NCI-H2081 (cell line): ENCODE measurements around the gene EVA1A.
"Not testable (repeated sequence)": the region's sequence is repeated elsewhere in the genome, so short reads cannot be mapped to it uniquely, and the experiment has no call there.

Source experiments
- DNase-seq, 2 experiments: peaks; one replicate each; lab custom pipeline; 2025; lab: John Stamatoyannopoulos, UW

Gene EVA1A

DNA sequence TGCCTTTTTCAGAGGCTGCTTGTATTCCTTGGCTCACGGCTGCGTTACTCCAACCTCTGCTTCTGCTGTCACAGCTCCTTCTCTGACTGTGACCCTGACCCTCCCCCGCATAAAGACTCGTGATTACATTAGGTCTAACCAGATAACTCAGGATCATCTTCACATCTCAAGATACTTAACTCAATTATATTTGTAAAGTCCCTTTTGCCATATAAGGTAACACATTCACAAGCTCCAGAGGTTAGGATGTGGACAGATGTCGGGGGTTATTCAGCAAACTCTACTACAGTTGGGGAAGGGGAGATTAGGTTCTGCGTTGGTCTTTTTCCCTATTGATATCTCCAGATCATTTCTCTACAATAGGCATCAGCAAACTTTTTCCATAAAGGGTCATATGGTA is 76.9 kb downstream of the EVA1A start:
- no peak for DNase-seq

DNA sequence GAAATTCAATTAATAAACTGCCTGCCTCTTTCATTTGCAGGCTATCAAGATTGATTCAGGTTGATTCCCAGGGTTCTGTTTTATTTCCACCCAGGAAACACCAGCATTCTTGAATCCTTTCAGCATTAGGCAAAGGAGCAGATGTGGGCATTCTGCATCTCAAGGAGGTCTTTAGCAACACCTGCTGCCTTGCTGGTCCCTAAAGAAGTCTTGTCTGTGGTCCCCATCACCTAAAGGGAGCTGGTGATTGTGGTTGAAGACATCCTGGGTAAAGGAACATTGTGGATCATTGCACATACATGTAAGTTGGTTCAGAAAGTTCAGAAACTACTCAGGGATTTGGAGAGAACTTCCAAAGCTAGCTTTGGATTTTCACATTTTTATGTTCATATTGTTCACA is 78.3 kb downstream of the EVA1A start:
- DNase-seq = no peak

DNA sequence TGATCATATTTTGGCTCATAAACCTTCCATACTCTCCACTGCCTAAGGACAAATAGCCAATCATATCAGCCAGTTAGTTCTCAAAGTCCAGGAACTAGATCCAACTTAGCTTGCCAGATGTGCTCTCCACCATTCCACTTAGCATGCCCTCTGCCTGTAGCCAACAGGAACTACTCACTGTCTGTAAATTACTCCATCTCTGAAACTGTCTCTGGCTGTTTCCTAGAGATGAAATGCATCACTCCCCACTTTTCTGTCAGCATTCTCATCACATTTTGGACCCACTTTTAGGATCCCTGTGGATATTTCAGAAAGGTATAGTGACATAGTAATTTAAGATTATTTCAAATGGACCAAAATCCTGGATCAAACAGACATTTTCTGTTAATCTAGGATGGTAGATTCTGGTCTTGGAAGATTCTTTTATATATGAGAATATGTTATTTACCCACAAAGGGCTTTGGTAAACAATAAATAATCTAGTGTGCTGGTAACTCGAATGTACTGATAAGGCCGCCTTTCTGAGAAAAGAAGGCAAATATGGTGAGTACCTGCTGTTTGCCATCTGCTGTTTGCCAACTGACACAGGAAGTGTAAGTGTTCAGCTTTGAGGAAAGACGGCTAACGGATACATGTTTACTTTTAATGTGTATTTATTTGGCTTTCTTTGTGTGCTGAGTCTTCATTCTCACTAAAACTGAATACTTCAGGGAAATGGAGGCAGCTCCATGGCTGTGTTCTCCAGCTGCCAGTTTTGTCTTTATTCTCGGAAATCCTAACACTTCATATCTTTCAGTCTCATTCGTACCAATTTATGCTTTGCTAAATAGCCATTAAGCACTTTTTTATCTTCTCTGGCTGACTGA is 79.5 kb downstream of the EVA1A start:
- DNase-seq = peak; percentile 43 to 90

DNA sequence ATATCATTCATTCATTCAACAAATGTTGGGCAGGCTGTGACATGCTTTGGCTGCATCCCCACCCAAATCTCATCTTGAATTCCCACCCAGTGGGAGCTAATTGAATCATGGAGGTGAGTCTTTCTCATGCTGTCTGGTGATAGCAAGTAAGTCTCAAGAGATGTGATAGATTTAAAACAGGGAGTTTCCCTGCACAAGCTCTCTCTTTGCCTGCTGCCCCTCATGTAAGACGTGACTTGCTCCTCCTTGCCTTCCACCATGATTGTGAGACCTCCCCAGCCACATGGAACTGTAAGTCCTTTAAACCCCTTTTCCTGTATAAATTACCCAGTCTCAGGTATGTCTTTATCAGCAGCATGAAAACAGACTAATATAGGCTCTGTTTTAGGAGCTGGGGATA is 83.0 kb downstream of the EVA1A start:
- not testable (repeated sequence) for DNase-seq

DNA sequence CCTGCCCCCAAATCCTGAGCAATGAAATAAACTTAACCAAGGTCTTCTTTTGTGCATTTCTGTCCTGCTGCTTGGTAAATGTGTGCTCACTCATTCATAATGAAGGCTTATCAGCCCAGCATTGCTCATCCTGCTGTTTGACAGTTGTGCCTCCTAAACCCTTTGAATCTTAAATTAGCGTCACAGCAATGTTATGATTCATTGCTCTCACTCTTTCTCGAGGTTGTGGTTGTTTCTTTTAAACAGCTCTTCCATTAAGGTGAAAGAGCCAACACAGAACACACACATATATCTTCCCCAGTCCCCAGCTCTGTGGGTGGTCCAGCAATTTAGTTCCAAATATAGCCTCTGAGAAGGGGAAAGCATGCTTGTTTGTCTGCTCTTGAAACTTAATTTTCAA is 84.0 kb downstream of the EVA1A start:
- peak; percentile 22 to 57 for DNase-seq

DNA sequence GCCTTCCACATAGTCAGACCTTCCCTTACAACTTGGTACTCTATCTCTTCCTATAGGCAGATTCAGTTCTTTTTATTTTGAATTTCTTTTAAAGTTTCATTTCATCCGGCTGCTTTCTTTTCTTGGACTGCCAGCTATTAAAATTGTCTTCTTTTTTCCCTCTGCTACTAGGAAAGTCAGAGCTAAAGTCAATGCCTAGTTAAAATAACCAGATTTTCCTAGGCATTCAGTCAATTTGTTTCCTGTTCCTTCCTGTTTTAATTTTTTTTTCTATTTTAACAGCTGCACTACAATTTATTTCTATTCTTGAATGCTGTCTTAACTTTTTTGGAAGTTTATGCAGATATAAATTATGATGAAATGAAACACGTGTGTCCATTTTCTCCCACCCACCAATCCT is 84.8 kb downstream of the EVA1A start:
- DNase-seq = no peak

DNA sequence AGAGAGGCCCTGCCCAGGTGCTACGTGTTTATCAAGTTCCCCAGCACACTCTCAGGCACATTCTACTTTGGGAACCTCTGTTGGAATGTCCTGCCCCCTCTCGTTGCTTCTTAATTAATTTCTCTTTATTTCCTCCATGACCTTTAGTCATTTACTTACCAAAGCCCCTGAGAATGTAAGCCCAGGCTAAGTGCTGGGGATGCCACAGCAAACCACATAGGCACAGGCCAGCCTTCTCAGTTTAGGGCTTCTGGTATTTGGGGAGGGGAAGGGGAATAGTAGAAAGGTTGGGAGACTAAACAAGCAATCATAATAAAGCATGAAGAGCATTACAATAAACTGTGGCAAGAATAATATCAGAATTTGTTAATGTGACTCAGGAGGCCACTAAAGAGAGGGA is 85.7 kb downstream of the EVA1A start:
- DNase-seq = no peak

DNA sequence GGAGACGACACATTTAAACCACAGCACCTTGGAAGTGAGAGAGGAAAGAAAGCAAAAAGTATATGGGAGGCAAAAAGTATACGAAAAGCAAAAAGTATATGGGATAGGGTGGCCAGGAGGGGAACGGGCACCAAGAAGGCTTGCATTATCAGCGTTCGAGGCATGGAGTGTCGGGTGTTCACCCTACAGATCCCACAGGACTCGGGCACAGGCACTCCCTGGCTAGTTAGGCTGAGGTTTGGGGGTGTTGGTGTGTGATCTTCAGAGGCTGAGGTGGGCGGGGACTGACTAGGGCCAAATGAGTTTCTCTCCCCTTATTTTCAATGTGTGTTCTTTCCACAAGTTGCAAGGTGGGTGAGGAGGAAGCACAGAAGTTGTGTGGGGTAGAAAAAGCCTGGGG is 86.6 kb downstream of the EVA1A start:
- no peak for DNase-seq

DNA sequence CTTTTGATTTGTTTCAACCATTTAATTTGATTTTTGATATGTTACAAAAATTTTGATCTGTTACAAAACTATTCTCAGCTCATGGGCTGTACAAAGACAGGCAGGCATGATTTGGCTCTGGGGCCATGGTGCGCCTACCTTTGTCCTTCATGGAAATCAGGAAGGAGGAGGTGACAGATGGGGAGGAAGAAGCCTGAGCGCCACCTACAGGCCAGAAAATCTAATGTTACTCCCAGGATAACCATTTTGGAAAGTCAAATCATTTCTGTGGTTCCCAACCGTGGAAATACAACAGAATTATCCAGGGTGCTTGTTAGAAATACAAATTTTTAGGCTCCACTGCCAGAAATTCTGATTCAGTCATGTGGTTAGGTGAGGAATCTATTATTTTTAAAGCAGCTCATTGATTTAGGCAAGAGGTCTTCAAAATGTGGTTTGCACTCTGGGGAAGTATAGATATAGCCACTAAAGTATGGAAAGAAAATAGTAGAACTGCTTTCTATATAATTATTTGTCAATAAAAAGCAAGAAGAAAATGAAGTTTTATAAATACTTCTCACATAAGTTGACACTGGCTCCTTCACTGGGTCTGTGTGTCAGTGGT is 93.9 kb downstream of the EVA1A start:
- peak; percentile 50 to 51 for DNase-seq

DNA sequence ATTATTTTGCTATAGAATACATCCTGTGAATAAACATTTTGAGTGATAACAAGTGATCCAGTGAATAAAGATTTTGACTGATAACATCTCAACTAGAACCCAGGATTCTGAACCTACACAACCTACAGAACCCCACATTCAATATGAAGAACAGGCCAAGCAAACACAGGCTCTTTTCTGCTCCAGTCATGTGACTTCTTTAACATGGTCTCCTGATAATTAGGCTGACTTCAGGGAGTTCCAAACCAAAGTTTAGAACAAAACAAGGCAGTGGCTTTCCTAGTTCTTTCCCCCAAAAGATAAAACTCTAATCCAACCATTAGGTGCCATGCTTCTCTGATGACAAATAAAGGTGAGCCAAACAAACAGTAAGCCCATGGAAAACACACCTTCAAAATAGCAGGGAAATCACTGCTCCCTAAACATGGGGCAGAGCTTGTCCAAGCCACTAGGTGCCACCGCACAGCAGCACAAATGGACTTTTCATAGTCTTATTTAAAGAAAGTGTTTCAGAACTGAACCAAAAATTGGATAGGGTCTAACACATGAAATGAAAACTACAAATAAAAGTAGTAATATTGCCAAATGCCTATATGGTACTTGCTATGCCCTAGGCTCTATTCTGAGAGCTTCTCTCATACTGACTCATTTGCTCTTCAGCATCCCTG is 95.3 kb downstream of the EVA1A start:
- DNase-seq = peak; percentile 48 to 73

DNA sequence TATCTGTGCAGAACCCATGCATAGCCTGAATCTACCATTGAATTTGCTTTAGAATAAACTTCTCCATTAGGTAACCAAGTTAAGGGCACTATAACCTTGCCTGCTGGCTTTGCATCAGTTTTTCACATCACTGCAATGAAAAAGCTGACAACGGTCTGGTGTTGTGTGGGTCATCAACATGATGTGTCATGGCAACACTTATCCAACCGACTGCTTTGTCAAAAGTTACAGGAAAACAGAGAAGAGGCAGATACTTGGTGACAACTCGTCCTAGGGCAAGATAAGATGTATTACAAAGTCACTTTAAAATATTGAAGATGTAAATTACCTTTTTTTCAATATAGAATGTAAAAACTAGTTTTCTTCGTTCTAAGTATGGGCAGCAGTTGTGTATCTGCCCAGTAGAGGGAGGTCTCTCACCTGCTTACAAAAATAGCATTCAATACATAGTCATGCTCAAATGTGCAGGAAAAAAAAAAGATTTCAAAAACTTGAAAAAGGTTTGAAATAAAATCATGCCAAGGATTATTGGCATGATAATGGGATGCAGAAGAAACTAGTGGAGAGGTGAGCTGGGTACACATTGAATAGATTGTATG is 96.3 kb downstream of the EVA1A start:
- DNase-seq = peak in 1 of 2 experiments; percentile 50

DNA sequence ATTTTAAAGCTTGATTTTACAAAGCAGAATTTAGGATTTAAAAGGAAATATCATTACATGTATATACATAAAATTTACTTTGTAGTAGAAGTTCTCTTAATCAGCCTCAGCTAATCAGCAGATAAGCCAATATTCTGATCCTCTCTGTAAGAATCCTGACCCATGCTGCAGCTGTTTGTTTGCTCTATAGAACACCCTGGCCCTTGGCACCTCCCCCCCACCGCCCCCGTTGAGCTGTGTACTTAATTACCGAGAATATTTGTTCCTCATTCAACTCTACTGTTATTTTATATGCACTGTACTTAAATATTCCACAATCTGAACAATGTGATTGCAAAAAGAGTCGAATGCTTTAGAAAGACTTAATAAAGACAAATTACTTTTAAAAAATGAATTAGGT is 98.0 kb downstream of the EVA1A start:
- DNase-seq = no peak

DNA sequence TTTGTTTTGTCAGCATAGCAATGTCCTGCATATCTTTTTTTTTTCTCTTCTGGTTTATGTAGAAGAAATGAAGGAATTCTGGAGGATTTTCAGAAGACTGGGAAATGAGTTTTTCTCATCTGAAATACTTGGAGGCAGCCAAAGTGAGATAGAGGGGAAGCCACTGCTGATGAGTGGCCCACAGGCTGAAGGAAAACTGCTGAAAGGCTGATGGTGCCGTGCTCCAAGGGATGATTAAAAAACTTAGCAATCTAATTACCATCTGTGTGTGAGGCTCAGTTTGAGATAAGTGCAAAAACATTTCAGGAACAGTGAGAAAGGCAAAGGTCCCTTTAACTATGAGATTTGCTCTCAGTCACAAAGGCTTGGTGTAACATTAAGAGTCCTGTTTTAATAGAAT is 98.5 kb downstream of the EVA1A start:
- no peak for DNase-seq

DNA sequence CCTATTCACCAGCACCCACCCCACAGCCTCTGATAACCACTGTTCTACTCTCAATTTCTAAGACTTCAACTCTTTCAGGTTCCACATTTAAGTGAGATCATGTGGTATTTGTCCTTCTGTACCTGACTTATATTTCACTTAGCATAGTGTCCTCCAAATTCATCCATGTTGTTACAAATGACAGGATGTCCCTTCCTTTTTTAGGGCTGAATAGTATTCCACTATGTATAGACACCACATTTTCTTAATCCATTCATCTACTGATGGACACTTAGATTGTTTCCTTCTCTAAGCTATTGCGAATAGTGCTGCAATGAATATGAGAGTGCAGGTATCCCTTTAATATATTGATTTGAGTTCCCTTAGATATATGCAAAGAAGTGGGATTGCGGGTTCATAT is 100.1 kb downstream of the EVA1A start:
- no peak for DNase-seq

DNA sequence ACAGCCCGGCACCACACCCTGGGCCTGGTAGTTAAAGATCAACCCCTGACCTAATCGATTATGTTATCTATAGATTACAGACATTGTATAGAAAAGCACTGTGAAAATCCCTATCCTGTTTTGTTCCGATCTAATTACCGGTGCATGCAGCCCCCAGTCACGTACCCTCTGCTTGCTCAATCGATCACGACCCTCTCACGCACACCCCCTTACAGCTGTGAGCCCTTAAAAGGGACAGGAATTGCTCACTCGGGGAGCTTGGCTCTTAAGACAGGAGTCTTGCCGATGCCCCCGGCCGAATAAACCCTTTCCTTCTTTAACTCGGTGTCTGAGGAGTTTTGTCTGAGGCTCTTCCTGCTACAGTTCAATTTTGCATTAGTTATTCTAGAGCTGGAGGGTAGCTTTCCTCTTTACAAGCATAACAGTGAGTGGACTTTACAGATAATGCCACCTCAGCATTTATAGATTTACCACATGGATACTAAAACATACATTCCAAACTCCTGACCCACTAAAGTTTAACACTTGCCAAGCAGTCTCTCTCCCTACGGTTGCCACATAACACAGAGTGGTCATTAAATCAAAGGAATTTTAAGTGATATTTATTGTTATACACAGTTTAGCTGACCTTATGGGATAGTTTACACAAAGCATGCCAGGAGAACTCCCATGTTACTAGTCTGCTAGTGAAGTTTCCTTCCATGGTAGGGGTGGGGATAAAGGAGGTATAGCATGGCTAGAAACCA is 101.0 kb downstream of the EVA1A start:
- DNase-seq = no peak

DNA sequence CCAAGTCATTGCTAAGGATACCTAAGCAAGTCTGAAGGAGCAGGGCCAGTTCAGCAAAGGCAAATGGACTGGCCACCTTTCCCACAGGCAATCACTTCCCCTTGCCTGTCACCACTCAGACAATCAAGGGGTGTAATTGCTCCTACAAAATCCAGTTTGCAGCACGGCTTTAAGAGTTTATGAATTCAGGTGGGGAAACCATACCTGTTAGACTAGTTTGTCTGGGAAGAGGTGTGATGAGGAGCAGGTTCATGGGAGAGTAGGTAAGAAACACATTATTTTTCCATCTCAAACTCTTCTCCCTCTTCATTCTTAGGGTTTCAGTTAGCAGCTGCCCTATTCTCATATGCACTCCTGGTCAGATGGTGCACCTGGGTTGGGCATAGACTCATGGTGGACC is 102.5 kb downstream of the EVA1A start:
- no peak for DNase-seq

DNA sequence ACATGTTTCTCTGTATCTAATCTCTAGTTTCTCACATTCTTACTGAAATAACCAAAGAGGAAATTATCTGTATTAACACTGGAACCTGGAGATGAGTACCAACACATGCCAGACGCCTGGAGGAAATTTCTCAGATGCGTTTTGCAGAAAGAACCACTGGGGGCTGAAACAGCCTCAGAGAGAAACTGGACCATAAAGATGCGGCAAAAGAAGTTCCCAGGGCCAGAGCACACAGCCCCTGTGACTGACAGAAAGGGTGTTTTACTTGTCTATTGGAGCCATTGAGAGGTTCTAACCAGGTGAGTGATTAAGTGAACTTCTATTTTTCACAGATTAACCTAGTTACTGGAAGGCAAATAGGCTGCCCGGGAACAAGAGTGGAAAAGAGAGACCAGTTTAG is 103.9 kb downstream of the EVA1A start:
- no peak for DNase-seq

DNA sequence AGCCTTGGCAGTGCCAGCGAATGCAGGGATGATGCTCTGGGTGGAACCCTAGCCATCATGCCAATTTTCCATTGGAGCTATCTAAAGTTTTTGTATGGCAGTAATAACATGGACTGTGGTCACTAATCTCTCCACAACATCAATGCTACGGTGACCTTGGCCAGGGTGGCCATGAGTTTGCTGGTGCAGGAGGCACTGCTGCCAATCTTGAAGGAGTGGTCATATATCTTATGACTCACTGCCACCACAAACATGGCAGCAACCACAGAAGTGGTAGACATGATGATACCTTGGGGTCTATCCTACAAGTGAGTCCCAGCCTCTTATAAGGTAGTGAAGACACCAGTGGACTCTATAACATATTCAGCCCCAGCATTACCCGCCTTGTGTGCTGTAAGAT is 104.6 kb downstream of the EVA1A start:
- no peak for DNase-seq

DNA sequence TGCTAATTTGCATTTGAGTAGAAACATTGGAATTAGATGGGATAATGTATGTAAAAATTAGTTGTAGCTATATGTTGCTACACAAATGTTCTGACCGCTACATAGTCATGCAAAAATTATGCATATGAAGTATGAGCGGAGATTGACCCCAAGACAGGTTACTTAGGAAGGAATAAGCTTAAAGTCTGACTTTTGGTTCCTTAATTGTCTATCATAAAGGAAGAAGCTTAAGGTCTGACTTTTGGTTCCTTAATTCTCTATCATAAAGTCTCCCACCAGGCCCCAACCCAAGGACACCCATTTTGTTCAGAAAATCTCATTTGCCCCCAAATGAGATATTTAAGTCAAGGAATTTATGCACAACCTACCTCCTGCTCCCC is 106.5 kb downstream of the EVA1A start:
- no peak for DNase-seq

DNA sequence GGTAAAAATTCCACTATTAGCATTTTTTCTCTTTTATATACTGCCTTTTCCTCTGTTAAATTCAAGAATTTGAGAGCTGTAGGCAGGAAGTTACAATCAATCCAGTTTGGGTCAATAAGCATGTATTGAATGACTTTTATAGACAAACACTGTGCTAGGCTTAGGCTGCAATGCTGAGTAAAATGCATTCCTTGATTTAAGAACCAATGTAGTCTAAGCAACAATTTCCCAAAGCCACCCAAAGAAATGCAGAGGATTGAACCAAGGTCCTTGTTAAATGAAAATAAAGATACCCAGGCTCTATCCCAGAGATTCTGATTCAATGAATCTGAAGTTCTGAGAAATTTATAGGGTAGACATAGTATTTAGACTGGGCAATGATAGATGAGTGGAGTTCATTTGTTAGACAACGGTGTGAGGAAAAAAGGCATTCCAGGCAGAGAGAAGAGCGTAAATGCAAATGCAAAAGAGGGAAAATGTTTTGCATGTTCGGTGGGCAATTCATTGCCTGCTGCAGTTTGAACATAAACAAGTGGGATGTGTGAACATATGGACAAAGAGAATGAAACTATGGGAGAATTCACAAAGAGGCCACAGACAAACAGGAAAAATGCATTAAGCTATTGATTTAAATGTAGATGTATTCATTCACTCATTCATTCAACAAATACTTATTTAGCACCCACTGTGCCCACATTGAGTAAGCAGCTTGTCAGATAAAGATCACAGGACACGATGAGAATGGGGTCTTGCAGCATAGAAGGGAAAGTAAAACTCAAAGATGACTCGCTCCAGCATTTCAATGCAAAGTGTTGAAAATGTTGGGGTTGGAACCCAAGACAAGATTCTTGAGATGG is 107.1 kb downstream of the EVA1A start:
- DNase-seq = no peak

DNA sequence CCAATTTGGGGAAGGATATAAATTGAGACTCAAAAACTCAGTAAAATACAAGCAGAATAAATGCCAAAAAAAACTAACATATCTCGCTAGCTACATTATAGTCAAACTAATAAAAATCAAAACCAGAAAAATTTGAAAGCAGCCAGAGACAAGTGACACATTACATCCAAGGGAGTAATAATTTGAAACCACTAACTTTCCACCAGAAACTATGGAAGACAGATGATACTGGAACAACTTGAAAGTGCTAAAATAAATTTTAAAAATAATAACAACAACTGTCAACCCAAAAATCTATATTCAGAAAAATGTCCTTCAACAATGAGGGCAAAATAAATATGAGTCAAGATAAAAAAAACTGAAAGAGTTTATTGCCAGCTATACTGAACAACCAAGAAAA is 110.7 kb downstream of the EVA1A start:
- DNase-seq = no peak
